HS-5 (cell line): ENCODE data around the gene ZNF148.
"Not testable (repeated sequence)": the region's sequence is repeated elsewhere in the genome, so short reads cannot be mapped to it uniquely, and the experiment has no call there.

Experiments used
- DNase-seq: peaks from one replicate; pipeline ENCODE4 v3.0.0-alpha.2; 2012; ENCODE audit warnings: low read depth

Gene ZNF148

DNA sequence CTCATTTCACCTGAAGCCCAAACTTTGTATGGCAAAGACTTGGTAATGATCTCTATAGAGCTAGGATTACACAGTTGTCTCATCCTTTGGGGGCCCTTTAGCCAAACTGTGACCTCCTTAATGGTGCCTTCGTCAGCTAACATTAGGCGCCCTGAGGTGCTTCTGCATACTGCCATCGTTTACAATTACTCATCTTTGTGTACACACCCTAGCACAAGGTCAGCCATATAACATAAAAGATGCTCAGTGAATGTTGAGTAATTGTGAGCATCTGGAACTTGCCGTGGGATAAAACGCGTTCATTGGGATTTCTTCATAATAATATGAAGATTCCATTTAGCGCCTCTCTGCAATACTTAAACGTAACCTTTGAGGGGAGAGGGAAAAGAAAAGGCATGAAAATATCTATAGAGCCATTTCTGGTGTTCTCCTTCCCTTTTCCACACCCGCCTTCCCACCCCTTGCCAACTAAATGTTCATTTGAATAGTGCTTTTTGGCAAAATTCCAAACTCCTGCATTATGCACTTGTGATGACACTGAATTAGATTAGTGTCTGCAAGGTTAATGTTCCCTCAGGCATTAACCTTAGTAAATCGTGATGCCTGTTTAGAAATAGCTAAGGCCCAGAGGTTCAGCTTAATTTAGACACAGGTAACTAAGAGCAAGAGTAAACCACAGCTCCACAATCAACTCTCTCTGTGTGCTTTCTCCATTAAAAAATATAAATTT is 990 bp upstream of the ZNF148 start:
- DNase-seq = no peak

- DNase-seq = no peak
Observed at GRCh38 chr3:125374501-125374995, 577 bp downstream of the ZNF148 start.

GRCh38 chr3:125367403-125368230 is 7.5 kb downstream of the ZNF148 start:
- no peak for DNase-seq

DNA sequence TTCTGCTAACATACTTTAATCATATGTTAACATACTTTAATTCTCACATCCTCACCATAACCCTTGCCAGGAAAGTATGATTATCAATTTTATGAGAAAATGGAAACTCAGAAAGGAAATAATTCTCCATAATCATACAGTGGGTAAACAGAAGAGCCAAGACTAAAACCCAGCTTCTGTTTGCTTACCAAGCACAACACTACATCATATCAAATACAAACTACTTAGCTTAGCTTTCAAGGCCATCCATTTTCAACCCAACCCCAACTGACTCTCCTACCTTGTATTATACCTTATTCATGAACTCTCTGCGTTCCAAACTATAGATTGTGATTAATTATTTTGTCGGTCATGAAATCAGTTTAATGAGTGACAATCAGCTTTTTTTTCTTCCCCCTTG is 9.0 kb downstream of the ZNF148 start:
- no peak for DNase-seq

DNA sequence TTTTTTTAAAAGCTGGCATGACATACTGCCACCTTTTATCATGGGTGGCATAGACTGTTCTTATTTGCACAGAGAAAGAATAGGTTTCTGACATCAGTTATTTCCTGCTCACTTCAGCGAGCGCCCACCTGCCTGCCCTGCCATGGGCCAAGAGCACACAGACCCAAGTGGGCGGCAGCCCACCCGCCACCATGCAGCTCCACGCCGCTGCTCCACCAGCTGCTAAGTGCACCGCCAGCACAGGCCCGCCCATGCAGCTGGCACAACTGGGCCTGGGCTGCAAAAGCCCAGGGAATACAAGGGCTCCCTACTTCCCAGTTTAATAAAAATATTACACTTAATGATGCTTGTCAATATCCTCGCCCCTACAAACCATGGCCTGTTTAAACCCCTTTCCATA is 15.4 kb downstream of the ZNF148 start:
- no peak for DNase-seq

GRCh38 chr3:125358923-125359322 is 16.2 kb downstream of the ZNF148 start:
- DNase-seq = no peak

GRCh38 chr3:125357837-125358236 is 17.3 kb downstream of the ZNF148 start:
- no peak for DNase-seq

- no peak for DNase-seq
Observed at GRCh38 chr3:125357032-125357658, 18.0 kb downstream of the ZNF148 start.

GRCh38 chr3:125356140-125357026 is 18.7 kb downstream of the ZNF148 start:
- no peak for DNase-seq

DNA sequence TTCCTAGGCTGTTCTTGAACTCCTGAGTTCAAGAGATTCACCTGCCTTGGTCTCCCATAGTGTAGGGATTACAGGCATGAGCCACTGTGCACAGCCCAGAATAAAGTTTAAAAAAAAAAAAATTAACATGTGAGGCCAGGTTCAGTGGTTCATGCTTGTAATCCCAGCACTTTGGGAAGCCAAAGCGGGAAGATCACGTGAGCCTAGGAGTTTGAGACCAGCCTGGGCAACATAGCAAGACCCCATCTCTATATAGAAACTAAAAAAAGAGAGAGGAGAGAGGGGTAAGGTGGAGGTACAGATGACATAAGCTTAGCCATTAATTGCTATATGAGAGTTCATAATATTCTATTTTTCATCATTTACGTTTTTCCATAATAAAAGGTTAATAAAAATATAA is 21.5 kb downstream of the ZNF148 start:
- no peak for DNase-seq

DNA sequence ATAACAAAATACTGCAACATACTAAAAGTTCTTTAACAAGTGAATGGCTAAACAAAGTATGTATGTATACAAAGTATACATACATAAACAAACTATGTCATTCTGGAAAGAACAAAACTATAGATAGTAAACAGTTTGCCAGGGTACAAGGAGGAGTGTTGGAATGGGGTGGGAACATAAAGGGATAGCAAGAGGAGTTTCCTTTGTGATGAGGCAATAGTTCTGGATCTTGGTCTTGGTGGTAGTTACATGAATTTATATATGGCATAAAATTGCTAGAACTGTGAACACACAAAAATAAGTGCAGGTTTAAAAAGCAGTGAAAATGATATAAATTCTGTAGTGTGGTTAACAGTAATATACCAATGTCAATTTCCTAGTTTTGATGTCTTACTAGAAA is 22.0 kb downstream of the ZNF148 start:
- no peak for DNase-seq

- no peak for DNase-seq
Observed at GRCh38 chr3:125351814-125352456, 23.2 kb downstream of the ZNF148 start.

DNA sequence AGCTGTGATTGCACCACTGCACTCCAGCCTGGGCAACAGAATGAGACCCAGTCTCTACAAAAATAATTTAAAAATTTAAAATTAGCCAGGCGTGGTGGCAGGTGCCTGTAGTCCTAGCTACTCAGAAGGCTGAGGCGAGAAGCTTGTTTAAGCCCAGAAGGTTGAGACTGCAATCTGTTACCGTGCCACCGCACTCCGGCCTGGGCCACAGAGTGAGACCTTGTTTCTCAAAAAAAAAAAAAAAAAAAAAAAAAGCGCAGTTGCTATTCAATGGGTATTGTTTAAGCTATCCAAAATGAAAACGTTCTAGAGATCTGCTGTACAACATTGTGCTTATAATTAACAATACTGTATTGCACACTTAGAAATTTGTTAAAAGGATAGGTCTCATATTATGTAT is 24.0 kb downstream of the ZNF148 start:
- DNase-seq = no peak

DNA sequence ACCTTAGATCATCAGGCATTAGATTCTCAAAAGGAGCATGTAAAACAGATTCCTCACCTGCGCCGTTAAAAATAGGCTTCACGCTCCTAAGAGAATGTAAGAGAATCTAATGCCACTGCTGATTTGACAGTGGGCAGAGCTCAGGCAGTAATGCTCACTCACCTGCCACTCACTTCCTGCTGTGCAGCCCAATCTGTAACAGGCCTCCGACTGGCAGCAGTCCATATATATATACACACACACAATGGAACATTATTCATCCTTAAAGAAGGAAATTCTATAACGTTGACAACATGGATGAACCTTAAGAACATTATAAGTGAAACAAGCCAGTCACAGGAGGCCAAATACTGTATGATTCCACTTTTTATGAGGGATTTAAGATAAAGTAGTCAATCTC is 24.5 kb downstream of the ZNF148 start:
- DNase-seq = no peak

- DNase-seq = no peak
Observed at GRCh38 chr3:125349556-125350165, 25.5 kb downstream of the ZNF148 start.

DNA sequence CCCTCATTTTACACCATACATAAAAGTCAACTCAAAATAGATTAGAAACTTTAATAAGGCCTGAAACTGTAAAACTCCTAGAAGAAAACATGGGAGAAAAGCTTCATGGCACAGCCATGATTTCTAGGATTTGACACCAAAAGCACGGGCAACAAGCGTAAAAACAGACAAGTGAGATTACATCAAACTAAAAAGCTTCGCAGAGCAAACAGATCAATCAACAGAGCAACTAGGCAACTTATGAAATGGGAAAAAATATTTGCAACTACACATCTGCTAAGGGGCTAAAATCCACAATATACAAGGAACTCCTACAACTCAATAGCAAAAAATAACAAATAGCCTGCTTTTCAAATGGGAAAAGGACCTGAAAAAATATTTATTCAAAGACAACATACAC is 26.1 kb downstream of the ZNF148 start:
- DNase-seq = no peak

GRCh38 chr3:125343367-125343766 is 31.8 kb downstream of the ZNF148 start:
- not testable (repeated sequence) for DNase-seq

DNA sequence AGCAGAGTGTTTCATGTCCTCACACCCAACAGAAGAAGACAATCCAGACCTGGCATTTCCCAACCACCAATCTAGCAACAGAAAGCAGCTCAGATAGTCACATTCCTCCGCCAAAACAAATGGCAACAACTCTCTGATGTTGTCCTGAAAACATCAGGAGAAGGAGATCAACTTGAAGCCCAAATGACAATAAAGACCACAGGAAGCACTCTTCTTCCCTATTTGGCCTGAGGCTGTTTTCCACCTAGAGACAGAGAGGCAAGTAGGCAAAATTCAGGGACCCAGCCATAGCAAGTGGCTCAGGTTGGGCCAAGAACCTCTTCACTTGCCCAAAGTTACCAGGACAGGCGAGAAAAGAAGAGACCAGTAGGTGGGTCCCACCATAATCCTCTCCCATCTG is 35.0 kb downstream of the ZNF148 start:
- no peak for DNase-seq

GRCh38 chr3:125337506-125337905 is 37.6 kb downstream of the ZNF148 start:
- DNase-seq = no peak

DNA sequence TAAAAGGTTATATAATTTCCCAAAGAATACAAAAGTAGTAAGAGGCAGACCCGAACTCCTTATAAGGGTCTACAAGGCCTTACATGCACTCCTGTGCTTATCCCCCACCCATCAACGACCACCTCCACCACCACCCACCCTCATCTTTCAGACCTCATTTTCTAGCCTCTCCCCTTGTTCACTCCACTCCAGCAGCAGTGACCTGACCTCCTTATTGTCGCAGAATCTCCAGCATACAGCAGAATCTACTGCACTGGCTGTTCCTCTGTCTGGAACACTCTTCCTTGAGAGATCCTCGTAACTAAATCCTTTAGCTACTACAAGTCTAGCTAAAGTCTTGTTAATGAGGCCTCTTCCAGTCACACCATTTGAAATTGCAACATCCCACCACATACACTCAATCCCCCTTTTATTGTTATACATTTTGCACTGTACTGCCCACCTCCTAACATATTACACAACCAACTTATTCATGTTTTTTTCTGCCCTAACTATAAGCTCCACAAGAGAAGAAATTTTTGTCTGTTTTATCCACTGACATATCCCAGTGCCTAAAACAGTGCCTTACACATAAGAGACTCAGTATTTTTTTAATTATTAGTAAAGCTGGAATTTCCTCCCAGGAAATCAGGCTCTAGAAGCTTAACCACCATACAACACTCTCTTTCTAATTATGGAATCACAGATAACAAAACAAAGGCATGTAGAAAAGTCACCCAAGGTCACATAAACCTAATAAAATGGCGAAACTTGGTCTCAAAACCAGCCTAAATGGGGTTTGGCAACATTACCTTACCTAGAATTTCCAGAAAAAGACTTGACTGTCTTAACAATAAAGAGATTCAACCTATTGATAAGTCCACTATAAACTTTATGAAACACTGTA is 40.2 kb downstream of the ZNF148 start:
- DNase-seq = no peak
